IPS-18c (cell line): ENCODE data around the gene OR2K2.
"Not testable (repeated sequence)": the region's sequence is repeated elsewhere in the genome, so short reads cannot be mapped to it uniquely, and the experiment has no call there.

ENCODE experiments used
- H3K4me3 ChIP-seq: 2 replicates; pipeline ENCODE4 v1.7.0; 2013; ENCODE audit warnings: low read depth, mild to moderate bottlenecking, low read length, moderate library complexity; ENCODE audit not compliant: insufficient read depth
- H3K9me3 ChIP-seq: one replicate; pipeline ENCODE4 v1.6.1; 2013; ENCODE audit warnings: mild to moderate bottlenecking, low read length, moderate library complexity; ENCODE audit not compliant: control insufficient read depth, insufficient read depth

Gene OR2K2

GRCh38 chr9:111300140-111300735 lies 29.8 kb downstream of the OR2K2 start:
- Histone ChIP-seq H3K4me3 (no peak overlapping the region), H3K9me3 (no peaks in the 10 kb centered on the region)

GRCh38 chr9:111299599-111299966 lies 30.4 kb downstream of the OR2K2 start:
- not testable (repeated sequence) for H3K9me3 ChIP-seq, H3K4me3 ChIP-seq

GRCh38 chr9:111298731-111299598 lies 31.1 kb downstream of the OR2K2 start:
- Histone ChIP-seq H3K4me3 (no peak overlapping the region), H3K9me3 (no peaks in the 10 kb centered on the region)

- H3K9me3 ChIP-seq: no peaks in the 10 kb centered on the region
- no peak overlapping the region for H3K4me3 ChIP-seq
Measured at GRCh38 chr9:111298111-111298510, 31.9 kb downstream of the OR2K2 start.

DNA sequence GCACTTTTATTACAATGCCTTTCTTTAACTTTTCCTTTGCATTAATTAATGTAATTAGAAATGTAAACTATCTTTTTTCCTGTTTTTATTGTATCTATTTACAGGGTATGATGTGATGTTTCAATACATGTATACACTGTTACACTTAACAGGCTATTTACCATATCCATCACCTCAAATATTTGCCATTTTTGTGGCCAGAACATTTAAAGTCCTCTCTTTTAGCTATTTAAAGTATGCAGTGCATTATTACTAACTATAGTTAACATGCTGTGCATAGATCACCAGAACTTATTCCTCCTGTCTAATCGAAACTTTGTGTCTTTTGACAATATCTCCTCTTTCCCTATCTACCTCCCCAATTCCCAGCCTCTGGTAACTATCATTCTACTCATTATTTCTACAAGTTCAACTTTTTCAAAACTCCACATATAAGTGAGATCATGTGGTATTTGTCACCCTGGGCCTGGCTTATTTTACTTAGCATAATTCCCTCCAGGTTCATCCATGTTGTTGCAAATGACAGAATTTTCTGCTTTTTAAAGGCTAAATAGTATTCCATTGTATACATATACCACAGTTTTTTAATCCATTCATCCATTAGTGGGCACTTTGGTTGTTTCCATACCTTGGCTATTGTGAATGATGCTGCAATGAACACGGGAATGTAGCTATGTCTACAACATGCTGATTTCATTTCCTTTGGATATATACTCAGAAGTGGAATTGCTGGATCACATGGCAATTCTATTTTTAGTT lies 32.8 kb downstream of the OR2K2 start:
- H3K9me3 ChIP-seq: no peaks in the 10 kb centered on the region
- H3K4me3 ChIP-seq: no peak overlapping the region

DNA sequence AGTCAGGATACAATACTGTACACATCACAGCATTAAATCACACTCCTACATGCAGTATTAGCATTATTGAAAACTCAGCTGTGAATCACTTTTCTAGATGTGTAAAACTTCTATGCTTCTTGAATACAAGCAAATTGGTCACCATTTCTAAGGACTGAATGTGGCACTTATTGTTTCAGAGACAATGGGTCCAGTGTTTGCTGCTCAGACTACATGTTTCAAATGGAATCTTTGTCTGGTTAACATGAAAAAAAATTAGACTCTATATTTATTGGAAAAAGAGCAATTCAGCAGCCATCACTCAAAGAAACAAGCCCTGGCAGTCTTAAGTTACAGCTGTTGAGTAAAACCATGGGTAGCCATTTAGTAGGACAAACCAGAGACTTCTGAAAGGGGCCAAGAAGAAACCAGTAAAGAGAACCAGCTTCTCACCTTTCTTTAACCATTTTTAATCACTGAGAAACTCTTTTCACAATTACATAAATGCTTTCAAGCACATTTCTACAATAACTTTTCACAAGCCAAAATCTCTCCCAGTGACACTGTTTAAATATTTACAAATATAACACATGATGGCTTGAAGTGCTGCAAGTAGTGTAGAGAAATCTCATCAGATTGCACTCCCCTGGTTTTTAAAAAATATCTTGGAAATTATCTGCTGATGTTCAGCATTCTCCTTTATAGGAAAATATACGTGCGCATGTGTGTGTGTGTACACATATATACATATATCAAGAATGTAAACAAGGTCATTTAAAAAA lies 35.2 kb downstream of the OR2K2 start:
- Histone ChIP-seq H3K4me3 (no peak overlapping the region), H3K9me3 (no peaks in the 10 kb centered on the region)

GRCh38 chr9:111287127-111287526 lies 42.9 kb downstream of the OR2K2 start:
- Histone ChIP-seq H3K9me3 (no peaks in the 10 kb centered on the region), H3K4me3 (no peak overlapping the region)

DNA sequence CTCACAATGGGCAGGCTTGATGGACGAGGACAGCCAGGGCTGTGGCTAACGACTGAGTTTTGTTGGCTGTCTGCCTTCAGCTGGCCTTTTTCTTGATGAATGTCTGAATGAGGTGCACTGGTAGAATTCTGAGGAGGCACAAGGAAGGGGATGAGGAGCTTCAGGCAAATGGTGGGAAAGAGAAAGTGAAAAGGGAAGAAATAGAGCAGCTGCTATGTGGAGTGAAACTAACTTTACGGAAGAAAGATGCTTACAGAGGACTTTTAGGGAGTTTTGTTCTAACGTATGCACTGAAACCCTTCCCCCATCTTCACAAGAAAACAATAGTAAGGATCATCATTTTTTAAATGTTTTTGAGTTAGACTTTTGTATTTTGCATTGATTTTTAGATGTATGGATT lies 45.3 kb downstream of the OR2K2 start:
- H3K9me3 ChIP-seq: no peaks in the 10 kb centered on the region
- no peak overlapping the region for H3K4me3 ChIP-seq

DNA sequence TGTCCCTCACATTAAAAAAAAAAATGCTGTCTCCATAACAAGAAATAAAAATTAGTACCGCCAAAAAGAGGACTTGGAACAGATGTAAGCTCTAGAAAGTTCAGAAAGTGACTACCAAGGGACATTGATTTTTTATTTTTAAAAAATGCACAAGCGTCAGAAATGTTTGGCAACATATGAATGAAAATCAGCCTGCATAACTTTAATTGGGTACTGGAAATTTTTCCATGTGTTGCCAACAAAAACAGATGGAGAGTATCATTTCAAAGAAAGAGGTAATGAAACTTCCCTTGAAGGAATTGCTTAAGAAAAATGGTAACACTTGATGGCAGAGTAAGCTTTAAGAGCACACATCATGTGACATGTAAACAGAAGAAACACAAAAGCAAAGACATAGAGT lies 47.2 kb downstream of the OR2K2 start:
- Histone ChIP-seq H3K9me3 (no peaks in the 10 kb centered on the region), H3K4me3 (no peak overlapping the region)

DNA sequence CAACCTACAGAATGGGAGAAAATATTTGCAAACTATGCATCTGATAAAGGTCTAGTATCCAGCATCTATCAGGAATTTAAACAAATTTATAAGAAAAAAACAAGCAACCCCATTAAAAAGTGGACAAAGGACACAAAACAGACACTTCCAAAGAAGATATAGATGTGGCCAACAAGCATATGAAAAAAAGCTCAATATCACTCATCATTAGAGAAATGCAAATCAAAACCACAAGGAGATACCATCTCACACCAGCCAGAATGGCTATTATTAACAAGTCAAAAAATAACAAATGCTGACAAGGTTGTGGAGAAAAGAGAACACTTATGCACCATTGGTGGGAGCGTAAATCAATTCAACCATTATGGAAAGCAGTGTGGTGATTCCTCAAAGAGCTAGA lies 49.2 kb downstream of the OR2K2 start:
- not testable (repeated sequence) for H3K9me3 ChIP-seq, H3K4me3 ChIP-seq
